Osteoblast (primary cell): Measurements from ENCODE around the gene STON2. TPM values are rescaled to one million over a fixed set of nuclear protein-coding genes. Genes with fewer than 3 reads are reported as not detected.

Experiments used
- DNase-seq: peaks from one replicate; pipeline ENCODE4 v3.0.0; 2011; ENCODE audit warnings: low spot score, mixed read lengths; ENCODE audit not compliant: insufficient read length; ENCODE audit errors: missing footprints
- H2AFZ ChIP-seq: 2 replicates; pipeline ENCODE4 v1.6.0; 2011; ENCODE audit warnings: mild to moderate bottlenecking, low read length
- H3K27ac ChIP-seq: 2 replicates; pipeline ENCODE4 v1.5.1; 2011; ENCODE audit warnings: mild to moderate bottlenecking, low read depth, low read length, moderate library complexity
- H3K27me3 ChIP-seq: 2 replicates; pipeline ENCODE4 v1.6.0; 2012; ENCODE audit warnings: mild to moderate bottlenecking, control low read depth, inconsistent platforms, low read length, moderate library complexity; ENCODE audit not compliant: insufficient read depth
- H3K36me3 ChIP-seq: 2 replicates; pipeline ENCODE4 v1.5.1; 2011; ENCODE audit warnings: mild to moderate bottlenecking, low read length, control low read depth, moderate library complexity; ENCODE audit not compliant: insufficient read depth
- H3K4me1 ChIP-seq: 2 replicates; pipeline ENCODE4 v1.5.1; 2011; ENCODE audit warnings: mild to moderate bottlenecking, low read length, control low read depth, moderate library complexity; ENCODE audit not compliant: insufficient read depth
- H3K4me2 ChIP-seq: 2 replicates; pipeline ENCODE4 v1.6.0; 2011; ENCODE audit warnings: mild to moderate bottlenecking, low read length; ENCODE audit not compliant: insufficient read depth
- H3K4me3 ChIP-seq: fragments of 200-600 bp; sonication (generic); 3 replicates; pipeline ENCODE4 v1.5.1; 2012; ENCODE audit warnings: mild to moderate bottlenecking, low read length, inconsistent platforms; ENCODE audit not compliant: insufficient read depth
- H3K79me2 ChIP-seq: 2 replicates; pipeline ENCODE4 v1.6.0; 2012; ENCODE audit warnings: mild to moderate bottlenecking, low read length, control low read depth, inconsistent platforms; ENCODE audit not compliant: insufficient read depth
- H3K9me3 ChIP-seq: 2 replicates; pipeline ENCODE4 v1.5.1; 2011; ENCODE audit warnings: low read depth, low read length, control low read depth
- H4K20me1 ChIP-seq: 2 replicates; pipeline ENCODE4 v1.6.0; 2012; ENCODE audit warnings: mild to moderate bottlenecking, low read length, control low read depth; ENCODE audit not compliant: insufficient read depth
- total RNA-seq: library from RNA; depleted of rRNA; stranded (reverse); fragments of >200 nt; gene quantifications from 2 replicates; pipeline ENCODE4 v1.2.3, GENCODE V29; 2012
- TF ChIP-seq, protein P1 (sequence below): IDR thresholded peaks from 2 replicates; pipeline ENCODE4 v1.5.1; 2011; ENCODE audit warnings: mild to moderate bottlenecking, low read depth, low read length, moderate library complexity; ENCODE audit errors: extremely low read depth

STON2 gene
- total RNA-seq, 1 donor, result 49.6 TPM

DNA sequence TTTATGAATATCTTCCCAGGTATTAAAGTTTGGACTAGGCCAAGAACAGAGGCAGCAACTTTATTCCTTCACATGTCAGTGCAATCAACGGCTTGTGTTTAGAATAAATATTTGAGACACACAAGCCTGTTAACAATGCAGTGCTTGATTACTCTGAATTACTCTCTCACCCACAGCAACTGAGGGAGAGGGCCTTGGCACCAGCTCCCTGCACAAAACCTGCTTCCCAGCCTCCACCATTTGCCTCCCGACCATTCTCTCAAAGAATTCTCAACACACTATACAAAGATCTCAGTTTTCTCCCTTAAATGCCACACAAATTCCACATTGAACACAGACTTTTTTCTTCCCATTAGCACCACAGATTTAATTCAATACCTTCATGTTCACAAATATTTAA is 77.0 kb downstream of the STON2 start:
- H3K4me1 ChIP-seq, result no peaks in the 10 kb centered on the region
- H3K36me3 ChIP-seq, result no peaks in the 10 kb centered on the region
- no peak overlapping the region for H3K27ac ChIP-seq
- H3K9me3 ChIP-seq, result no peaks in the 10 kb centered on the region
- TF ChIP-seq, protein P1, sequence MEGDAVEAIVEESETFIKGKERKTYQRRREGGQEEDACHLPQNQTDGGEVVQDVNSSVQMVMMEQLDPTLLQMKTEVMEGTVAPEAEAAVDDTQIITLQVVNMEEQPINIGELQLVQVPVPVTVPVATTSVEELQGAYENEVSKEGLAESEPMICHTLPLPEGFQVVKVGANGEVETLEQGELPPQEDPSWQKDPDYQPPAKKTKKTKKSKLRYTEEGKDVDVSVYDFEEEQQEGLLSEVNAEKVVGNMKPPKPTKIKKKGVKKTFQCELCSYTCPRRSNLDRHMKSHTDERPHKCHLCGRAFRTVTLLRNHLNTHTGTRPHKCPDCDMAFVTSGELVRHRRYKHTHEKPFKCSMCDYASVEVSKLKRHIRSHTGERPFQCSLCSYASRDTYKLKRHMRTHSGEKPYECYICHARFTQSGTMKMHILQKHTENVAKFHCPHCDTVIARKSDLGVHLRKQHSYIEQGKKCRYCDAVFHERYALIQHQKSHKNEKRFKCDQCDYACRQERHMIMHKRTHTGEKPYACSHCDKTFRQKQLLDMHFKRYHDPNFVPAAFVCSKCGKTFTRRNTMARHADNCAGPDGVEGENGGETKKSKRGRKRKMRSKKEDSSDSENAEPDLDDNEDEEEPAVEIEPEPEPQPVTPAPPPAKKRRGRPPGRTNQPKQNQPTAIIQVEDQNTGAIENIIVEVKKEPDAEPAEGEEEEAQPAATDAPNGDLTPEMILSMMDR, result no peak
- DNase-seq, result no peak
- H4K20me1 ChIP-seq, result no peaks in the 10 kb centered on the region
- H2AFZ ChIP-seq, result no peak overlapping the region
- no peaks in the 10 kb centered on the region for H3K27me3 ChIP-seq
- no peak overlapping the region for H3K4me3 ChIP-seq
- no peak overlapping the region for H3K4me2 ChIP-seq
- no peaks in the 10 kb centered on the region for H3K79me2 ChIP-seq

DNA sequence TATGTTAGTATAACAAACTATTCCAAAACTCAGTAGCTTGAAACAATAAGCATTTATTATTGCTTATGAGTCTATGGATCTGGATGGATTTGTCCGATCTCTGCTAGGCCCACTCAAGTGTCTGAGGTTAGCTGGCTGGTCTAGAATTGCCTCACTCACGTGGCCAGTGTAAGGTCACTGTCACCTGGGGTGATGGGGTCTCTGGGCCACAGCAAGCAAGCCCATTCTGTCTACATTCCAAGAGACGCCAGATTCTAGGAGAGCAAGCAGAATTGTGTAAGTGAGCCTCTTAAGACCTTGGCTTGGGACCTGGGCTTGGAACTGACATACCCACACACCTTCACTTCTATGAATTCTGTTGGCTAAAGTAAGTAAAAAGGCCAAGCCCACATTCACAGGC is 80.2 kb downstream of the STON2 start:
- H3K4me2 ChIP-seq, result no peak overlapping the region
- H3K36me3 ChIP-seq, result no peaks in the 10 kb centered on the region
- H3K9me3 ChIP-seq, result no peaks in the 10 kb centered on the region
- no peak for DNase-seq
- H3K79me2 ChIP-seq, result no peaks in the 10 kb centered on the region
- H3K27ac ChIP-seq, result no peak overlapping the region
- H3K4me1 ChIP-seq, result no peaks in the 10 kb centered on the region
- no peak overlapping the region for H2AFZ ChIP-seq
- no peaks in the 10 kb centered on the region for H3K27me3 ChIP-seq
- H3K4me3 ChIP-seq, result no peak overlapping the region
- no peaks in the 10 kb centered on the region for H4K20me1 ChIP-seq
- TF ChIP-seq, protein P1, result no peak

DNA sequence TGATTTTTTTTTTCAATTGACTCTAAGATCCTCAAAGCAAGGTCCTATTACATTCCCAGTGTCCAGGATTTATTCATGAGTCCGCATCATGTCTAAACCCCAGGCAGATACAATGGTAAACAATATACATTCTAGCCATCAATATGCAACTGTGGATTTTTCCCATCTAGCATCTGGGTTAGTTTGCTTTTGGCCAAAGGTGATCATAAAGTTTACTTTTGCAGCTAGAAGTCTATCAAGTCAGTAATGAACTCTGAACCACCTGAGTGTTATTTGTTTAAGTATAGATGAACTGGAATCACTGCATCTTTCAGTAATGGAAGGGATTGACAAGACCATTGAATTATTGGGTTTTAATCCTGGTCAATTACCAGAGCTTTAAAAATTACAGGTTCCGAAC is 80.8 kb downstream of the STON2 start:
- no peak overlapping the region for H3K27ac ChIP-seq
- TF ChIP-seq, protein P1, result no peak
- no peak overlapping the region for H3K4me2 ChIP-seq
- no peak overlapping the region for H2AFZ ChIP-seq
- H3K27me3 ChIP-seq, result no peaks in the 10 kb centered on the region
- H3K4me1 ChIP-seq, result no peaks in the 10 kb centered on the region
- no peaks in the 10 kb centered on the region for H3K9me3 ChIP-seq
- DNase-seq, result no peak
- H3K36me3 ChIP-seq, result no peaks in the 10 kb centered on the region
- no peaks in the 10 kb centered on the region for H4K20me1 ChIP-seq
- no peaks in the 10 kb centered on the region for H3K79me2 ChIP-seq
- no peak overlapping the region for H3K4me3 ChIP-seq

DNA sequence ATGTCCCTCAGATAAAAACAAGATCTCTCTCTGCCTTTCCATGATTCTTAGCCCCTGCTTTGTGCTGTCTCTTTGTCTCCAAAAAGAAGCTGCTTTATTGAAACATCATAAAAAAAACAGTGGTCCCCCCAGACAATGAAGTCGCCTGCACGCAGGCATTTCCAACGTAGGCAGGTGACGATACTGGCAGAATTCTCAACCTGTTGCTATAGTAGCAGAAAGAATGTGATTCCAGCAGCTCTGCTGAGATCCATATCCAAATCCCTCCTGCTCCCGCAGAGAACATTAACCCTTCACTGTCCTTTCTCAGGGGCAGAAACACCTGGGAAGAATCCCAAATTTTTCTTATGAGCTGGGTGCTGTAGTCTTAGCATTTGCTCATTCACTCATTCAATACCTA is 84.8 kb downstream of the STON2 start:
- no peak for DNase-seq
- no peak overlapping the region for H3K4me2 ChIP-seq
- no peaks in the 10 kb centered on the region for H4K20me1 ChIP-seq
- no peaks in the 10 kb centered on the region for H3K27me3 ChIP-seq
- no peak overlapping the region for H3K27ac ChIP-seq
- H3K4me3 ChIP-seq, result no peak overlapping the region
- no peaks in the 10 kb centered on the region for H3K79me2 ChIP-seq
- H3K4me1 ChIP-seq, result no peaks in the 10 kb centered on the region
- TF ChIP-seq, protein P1, result no peak
- H3K36me3 ChIP-seq, result no peaks in the 10 kb centered on the region
- no peaks in the 10 kb centered on the region for H3K9me3 ChIP-seq
- no peak overlapping the region for H2AFZ ChIP-seq
